HUES6 (cell line): Measurements from ENCODE around the gene MYL4.

ENCODE experiments used
- H3K27ac ChIP-seq: 2 replicates; pipeline ENCODE4 v1.7.0; 2013; ENCODE audit warnings: low read depth, mild to moderate bottlenecking, low read length, inconsistent platforms
- H3K27me3 ChIP-seq: 2 replicates; pipeline ENCODE4 v1.6.1; 2013; ENCODE audit warnings: low read length; ENCODE audit not compliant: control insufficient read depth, insufficient read depth
- H3K36me3 ChIP-seq: 2 replicates; pipeline ENCODE4 v1.6.1; 2013; ENCODE audit warnings: low read length; ENCODE audit not compliant: control insufficient read depth, insufficient read depth
- H3K4me1 ChIP-seq: 2 replicates; pipeline ENCODE4 v1.6.1; 2013; ENCODE audit warnings: low read length; ENCODE audit not compliant: control insufficient read depth, insufficient read depth
- H3K4me3 ChIP-seq: 2 replicates; pipeline ENCODE4 v1.5.1; 2013; ENCODE audit warnings: low read depth, low read length
- H3K9ac ChIP-seq: one replicate; pipeline ENCODE4 v1.6.1; 2013; ENCODE audit warnings: mild to moderate bottlenecking, low read length
- H3K9me3 ChIP-seq: 2 replicates; pipeline ENCODE4 v1.6.1; 2013; ENCODE audit warnings: low read depth, low read length; ENCODE audit not compliant: control insufficient read depth, insufficient read depth

The MYL4 gene

GRCh38 chr17:47246120-47246519 is 37.0 kb downstream of the MYL4 start:
- no peak overlapping the region for H3K9ac ChIP-seq
- no peaks in the 10 kb centered on the region for H3K36me3 ChIP-seq
- no peaks in the 10 kb centered on the region for H3K9me3 ChIP-seq
- no peaks in the 10 kb centered on the region; the same call in 1 of the 2 replicates for H3K27me3 ChIP-seq
- no peak overlapping the region for H3K27ac ChIP-seq
- H3K4me1 ChIP-seq: peaks cover 1% of the 10 kb centered on the region; the same call in 1 of the 2 replicates
- H3K4me3 ChIP-seq: no peak overlapping the region

- Histone ChIP-seq H3K9ac (no peak overlapping the region), H3K4me3 (no peak overlapping the region)
Observed at GRCh38 chr17:47250855-47251254, 41.7 kb downstream of the MYL4 start.

GRCh38 chr17:47251421-47251940 is 42.3 kb downstream of the MYL4 start:
- Histone ChIP-seq H3K27ac (no peak overlapping the region), H3K9me3 (no peaks in the 10 kb centered on the region), H3K4me3 (no peak overlapping the region), H3K36me3 (no peaks in the 10 kb centered on the region), H3K4me1 (peaks cover 12% of the 10 kb centered on the region), H3K27me3 (peaks cover 42% of the 10 kb centered on the region), H3K9ac (no peak overlapping the region)

More at GRCh38 chr17:47250855-47251254, 41.7 kb downstream of the MYL4 start:
- peaks cover 36% of the 10 kb centered on the region for H3K27me3 ChIP-seq
- no peak overlapping the region for H3K27ac ChIP-seq
- no peaks in the 10 kb centered on the region for H3K9me3 ChIP-seq
- H3K36me3 ChIP-seq: no peaks in the 10 kb centered on the region
- peaks cover 12% of the 10 kb centered on the region for H3K4me1 ChIP-seq

GRCh38 chr17:47252209-47252608 is 43.1 kb downstream of the MYL4 start:
- Histone ChIP-seq H3K4me1 (peaks cover 12% of the 10 kb centered on the region), H3K9ac (no peak overlapping the region), H3K27ac (no peak overlapping the region), H3K4me3 (no peak overlapping the region), H3K9me3 (no peaks in the 10 kb centered on the region), H3K36me3 (no peaks in the 10 kb centered on the region), H3K27me3 (peaks cover 50% of the 10 kb centered on the region)

- Histone ChIP-seq H3K27me3 (peaks cover 57% of the 10 kb centered on the region), H3K4me3 (peak overlapping the region; percentile 83), H3K36me3 (no peaks in the 10 kb centered on the region), H3K9me3 (no peaks in the 10 kb centered on the region), H3K9ac (no peak overlapping the region), H3K4me1 (peaks cover 12% of the 10 kb centered on the region), H3K27ac (no peak overlapping the region)
Observed at GRCh38 chr17:47252766-47253512, 43.8 kb downstream of the MYL4 start.

- H3K9me3 ChIP-seq: no peaks in the 10 kb centered on the region; the same call in 1 of the 2 replicates
- H3K4me3 ChIP-seq: peak within 1 kb of the TSS; percentile 83
- no peaks in the 10 kb centered on the region for H3K36me3 ChIP-seq
- H3K9ac ChIP-seq: peak within 1 kb of the TSS; percentile 51
- H3K4me1 ChIP-seq: peaks cover 12% of the 10 kb centered on the region
- H3K27ac ChIP-seq: no peak within 1 kb of the TSS
- H3K27me3 ChIP-seq: peaks cover 59% of the 10 kb centered on the region
Observed at GRCh38 chr17:47253541-47254402, 44.6 kb downstream of the MYL4 start, which contains the start of gene ITGB3. ITGB3 (plus strand) TSS chr17:47253827; CDS start chr17:47253862, 35 bp downstream.

GRCh38 chr17:47254403-47254943 is 45.3 kb downstream of the MYL4 start:
- peaks cover 59% of the 10 kb centered on the region for H3K27me3 ChIP-seq
- no peaks in the 10 kb centered on the region; the same call in 1 of the 2 replicates for H3K9me3 ChIP-seq
- no peaks in the 10 kb centered on the region for H3K36me3 ChIP-seq
- no peak overlapping the region for H3K9ac ChIP-seq
- peaks cover 12% of the 10 kb centered on the region for H3K4me1 ChIP-seq
- H3K4me3 ChIP-seq: peak overlapping the region; percentile 83
- H3K27ac ChIP-seq: no peak overlapping the region

GRCh38 chr17:47257651-47258339 is 48.6 kb downstream of the MYL4 start:
- no peak overlapping the region for H3K9ac ChIP-seq
- H3K4me1 ChIP-seq: no peaks in the 10 kb centered on the region
- H3K4me3 ChIP-seq: no peak overlapping the region
- H3K27ac ChIP-seq: no peak overlapping the region
- no peaks in the 10 kb centered on the region for H3K36me3 ChIP-seq
- no peaks in the 10 kb centered on the region; the same call in 1 of the 2 replicates for H3K9me3 ChIP-seq
- H3K27me3 ChIP-seq: peaks cover 52% of the 10 kb centered on the region

GRCh38 chr17:47262586-47262985 is 53.4 kb downstream of the MYL4 start:
- Histone ChIP-seq H3K27ac (no peak overlapping the region), H3K27me3 (peaks cover 6% of the 10 kb centered on the region), H3K9me3 (no peaks in the 10 kb centered on the region; the same call in 1 of the 2 replicates), H3K9ac (no peak overlapping the region), H3K36me3 (no peaks in the 10 kb centered on the region), H3K4me3 (no peak overlapping the region), H3K4me1 (no peaks in the 10 kb centered on the region)

GRCh38 chr17:47264166-47264565 is 55.0 kb downstream of the MYL4 start:
- no peak overlapping the region for H3K4me3 ChIP-seq
- H3K9ac ChIP-seq: no peak overlapping the region
- H3K9me3 ChIP-seq: peaks cover 9% of the 10 kb centered on the region; the same call in 1 of the 2 replicates
- H3K27me3 ChIP-seq: no peaks in the 10 kb centered on the region
- H3K27ac ChIP-seq: no peak overlapping the region
- H3K4me1 ChIP-seq: no peaks in the 10 kb centered on the region
- no peaks in the 10 kb centered on the region for H3K36me3 ChIP-seq
